ENCODE measurements around the gene MVP. TPM values are rescaled to one million over a fixed set of nuclear protein-coding genes. Genes with fewer than 3 reads are reported as not detected.
"Not testable (repeated sequence)": the region's sequence is repeated elsewhere in the genome, so short reads cannot be mapped to it uniquely, and the experiment has no call there.

Gene MVP
- total and polyA plus RNA-seq, 9 donors = 14.5 to 30.0 (median 19.6) TPM

- Histone ChIP-seq H3K27ac (ENCODE audit: low read length) (no peak overlapping the region), H3K27me3 (ENCODE audit: control insufficient read depth, insufficient read depth, low read length) (peaks cover 23% of the 10 kb centered on the region), H3K4me1 (ENCODE audit: control insufficient read depth, insufficient read depth, low read length) (peaks cover 7% of the 10 kb centered on the region), H3K36me3 (ENCODE audit: control insufficient read depth, insufficient read depth, low read length) (no peaks in the 10 kb centered on the region), H3K4me3 (ENCODE audit: low read length) (no peak overlapping the region), H3K9me3 (replicated peaks; ENCODE audit: control insufficient read depth, low read depth, low read length) (no peaks in the 10 kb centered on the region)
- WGBS (ENCODE audit: insufficient coverage) = 88% methylated on average over 11 of the region's 16 CpGs
- no peak for DNase-seq
Observed at GRCh38 chr16:29871822-29872546, 51.7 kb downstream of the MVP start.

DNA sequence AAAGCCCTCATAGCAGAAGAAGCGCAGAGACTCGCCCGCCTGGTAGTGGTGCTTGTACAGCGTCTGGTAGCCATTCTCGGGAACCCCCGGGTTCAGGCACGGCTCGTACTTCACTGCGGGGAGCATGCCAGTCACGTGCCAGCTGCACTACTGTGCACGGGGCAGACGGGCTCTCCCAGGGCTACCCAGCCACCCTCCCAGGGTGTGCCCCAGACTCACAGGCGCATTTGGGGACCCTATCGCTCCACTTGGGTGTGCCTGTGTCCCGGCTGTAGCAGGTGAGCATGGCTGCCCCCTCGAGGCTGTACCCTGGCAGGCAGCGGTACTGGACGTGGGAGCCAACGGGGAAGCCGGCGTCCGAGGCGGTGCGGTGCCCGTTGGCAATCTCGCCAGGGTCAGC lies 53.1 kb downstream of the MVP start:
- Histone ChIP-seq H3K9me3 (replicated peaks; ENCODE audit: control insufficient read depth, low read depth, low read length) (no peaks in the 10 kb centered on the region), H3K4me3 (ENCODE audit: low read length) (no peak overlapping the region), H3K27me3 (ENCODE audit: control insufficient read depth, insufficient read depth, low read length) (peaks cover 37% of the 10 kb centered on the region), H3K27ac (ENCODE audit: low read length) (no peak overlapping the region), H3K36me3 (ENCODE audit: control insufficient read depth, insufficient read depth, low read length) (no peaks in the 10 kb centered on the region), H3K4me1 (ENCODE audit: control insufficient read depth, insufficient read depth, low read length) (peaks cover 9% of the 10 kb centered on the region)
- DNase-seq = no peak
- WGBS (ENCODE audit: insufficient coverage) = 86% methylated on average over 26 of the region's 26 CpGs

GRCh38 chr16:29875206-29875605 lies 54.9 kb downstream of the MVP start:
- H3K4me3 ChIP-seq (ENCODE audit: low read length) = no peak overlapping the region
- 97% methylated on average over 3 of the region's 6 CpGs for WGBS (ENCODE audit: insufficient coverage)
- DNase-seq = no peak
- H3K36me3 ChIP-seq (ENCODE audit: control insufficient read depth, insufficient read depth, low read length) = no peaks in the 10 kb centered on the region
- peaks cover 37% of the 10 kb centered on the region for H3K27me3 ChIP-seq (ENCODE audit: control insufficient read depth, insufficient read depth, low read length)
- H3K9me3 ChIP-seq (replicated peaks; ENCODE audit: control insufficient read depth, low read depth, low read length) = no peaks in the 10 kb centered on the region
- no peak overlapping the region for H3K27ac ChIP-seq (ENCODE audit: low read length)
- H3K4me1 ChIP-seq (ENCODE audit: control insufficient read depth, insufficient read depth, low read length) = peaks cover 9% of the 10 kb centered on the region

DNA sequence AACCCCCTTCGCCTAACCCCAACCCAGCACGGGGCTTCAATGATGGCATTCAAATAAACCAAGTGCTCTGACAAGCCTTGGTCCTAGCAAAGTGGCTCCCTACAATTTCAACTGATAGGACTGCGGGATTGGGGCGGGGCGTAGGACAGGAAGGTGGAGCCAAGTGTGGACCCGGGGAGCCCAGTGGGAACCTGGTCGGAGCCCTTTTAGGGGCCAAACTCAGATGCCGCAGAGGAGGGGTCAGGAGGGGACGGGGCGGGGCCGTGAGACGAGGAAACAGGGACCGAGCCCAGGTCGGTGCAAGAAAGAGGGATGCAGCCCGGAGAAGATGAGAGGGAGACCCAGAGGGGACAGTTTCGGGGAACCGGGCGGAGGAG lies 55.9 kb downstream of the MVP start:
- Histone ChIP-seq H3K27ac (ENCODE audit: low read length) (no peak overlapping the region), H3K4me1 (ENCODE audit: control insufficient read depth, insufficient read depth, low read length) (peaks cover 9% of the 10 kb centered on the region), H3K36me3 (ENCODE audit: control insufficient read depth, insufficient read depth, low read length) (no peaks in the 10 kb centered on the region), H3K9me3 (replicated peaks; ENCODE audit: control insufficient read depth, low read depth, low read length) (no peaks in the 10 kb centered on the region), H3K4me3 (ENCODE audit: low read length) (no peak overlapping the region), H3K27me3 (ENCODE audit: control insufficient read depth, insufficient read depth, low read length) (peaks cover 37% of the 10 kb centered on the region)
- DNase-seq = no peak
- 7% methylated on average over 16 of the region's 18 CpGs for WGBS (ENCODE audit: insufficient coverage)

GRCh38 chr16:29876594-29877249 lies 56.5 kb downstream of the MVP start:
- Histone ChIP-seq H3K36me3 (ENCODE audit: control insufficient read depth, insufficient read depth, low read length) (no peaks in the 10 kb centered on the region), H3K27ac (ENCODE audit: low read length) (no peak overlapping the region), H3K4me1 (ENCODE audit: control insufficient read depth, insufficient read depth, low read length) (peaks cover 9% of the 10 kb centered on the region), H3K9me3 (replicated peaks; ENCODE audit: control insufficient read depth, low read depth, low read length) (no peaks in the 10 kb centered on the region), H3K27me3 (ENCODE audit: control insufficient read depth, insufficient read depth, low read length) (peaks cover 37% of the 10 kb centered on the region), H3K4me3 (ENCODE audit: low read length) (no peak overlapping the region)
- DNase-seq = no peak
- WGBS (ENCODE audit: insufficient coverage) = 4% methylated on average over 39 of the region's 45 CpGs

- Histone ChIP-seq H3K27ac (ENCODE audit: low read length) (no peak overlapping the region), H3K4me1 (ENCODE audit: control insufficient read depth, insufficient read depth, low read length) (peaks cover 9% of the 10 kb centered on the region), H3K27me3 (ENCODE audit: control insufficient read depth, insufficient read depth, low read length) (peaks cover 37% of the 10 kb centered on the region), H3K36me3 (ENCODE audit: control insufficient read depth, insufficient read depth, low read length) (no peaks in the 10 kb centered on the region), H3K9me3 (replicated peaks; ENCODE audit: control insufficient read depth, low read depth, low read length) (no peaks in the 10 kb centered on the region), H3K4me3 (ENCODE audit: low read length) (no peak overlapping the region)
- 5% methylated on average over 21 of the region's 28 CpGs for WGBS (ENCODE audit: insufficient coverage)
- no peak for DNase-seq
Observed at GRCh38 chr16:29877266-29877961, 57.2 kb downstream of the MVP start.

DNA sequence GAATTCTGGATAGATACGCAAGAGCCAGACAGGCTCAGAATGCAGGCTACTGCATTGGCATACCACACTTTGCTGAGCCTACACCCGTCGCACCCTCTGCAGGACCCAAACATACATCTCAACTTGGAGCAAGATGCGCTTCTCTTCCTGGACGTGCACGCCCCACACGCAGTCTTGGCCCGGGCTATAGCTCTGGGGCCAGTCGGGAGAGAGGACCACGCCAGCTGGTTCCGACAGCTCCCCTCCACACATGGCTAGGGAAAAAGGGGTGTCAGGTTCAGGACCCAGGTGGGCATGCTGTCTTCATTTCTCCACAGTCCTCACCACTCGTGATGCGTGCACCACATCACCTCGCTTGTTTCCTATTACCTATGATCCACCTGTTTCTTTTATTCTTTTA lies 57.9 kb downstream of the MVP start:
- no peak overlapping the region for H3K4me3 ChIP-seq (ENCODE audit: low read length)
- no peak for DNase-seq
- peaks cover 37% of the 10 kb centered on the region for H3K27me3 ChIP-seq (ENCODE audit: control insufficient read depth, insufficient read depth, low read length)
- WGBS (ENCODE audit: insufficient coverage) = 91% methylated on average over 3 of the region's 14 CpGs
- H3K9me3 ChIP-seq (replicated peaks; ENCODE audit: control insufficient read depth, low read depth, low read length) = no peaks in the 10 kb centered on the region
- H3K27ac ChIP-seq (ENCODE audit: low read length) = no peak overlapping the region
- H3K36me3 ChIP-seq (ENCODE audit: control insufficient read depth, insufficient read depth, low read length) = no peaks in the 10 kb centered on the region
- H3K4me1 ChIP-seq (ENCODE audit: control insufficient read depth, insufficient read depth, low read length) = peaks cover 9% of the 10 kb centered on the region

- 83% methylated on average over 1 of the region's 3 CpGs for WGBS (ENCODE audit: insufficient coverage)
Observed at GRCh38 chr16:29881050-29881449, 60.8 kb downstream of the MVP start.

GRCh38 chr16:29883987-29884386 lies 63.7 kb downstream of the MVP start:
- no peak overlapping the region for H3K27ac ChIP-seq (ENCODE audit: low read length)
- 69% methylated on average over 6 of the region's 6 CpGs for WGBS (ENCODE audit: insufficient coverage)

More at GRCh38 chr16:29881050-29881449, 60.8 kb downstream of the MVP start:
- H3K4me1 ChIP-seq (ENCODE audit: control insufficient read depth, insufficient read depth, low read length) = peaks cover 9% of the 10 kb centered on the region
- no peaks in the 10 kb centered on the region for H3K36me3 ChIP-seq (ENCODE audit: control insufficient read depth, insufficient read depth, low read length)
- no peaks in the 10 kb centered on the region for H3K9me3 ChIP-seq (replicated peaks; ENCODE audit: control insufficient read depth, low read depth, low read length)
- H3K27me3 ChIP-seq (ENCODE audit: control insufficient read depth, insufficient read depth, low read length) = peaks cover 23% of the 10 kb centered on the region
- DNase-seq = no peak
- no peak overlapping the region for H3K4me3 ChIP-seq (ENCODE audit: low read length)
- H3K27ac ChIP-seq (ENCODE audit: low read length) = no peak overlapping the region

GRCh38 chr16:29889372-29889771 lies 69.1 kb downstream of the MVP start:
- H3K27me3 ChIP-seq (ENCODE audit: control insufficient read depth, insufficient read depth, low read length); H3K27ac ChIP-seq (ENCODE audit: low read length); H3K36me3 ChIP-seq (ENCODE audit: control insufficient read depth, insufficient read depth, low read length); DNase-seq; H3K9me3 ChIP-seq (replicated peaks; ENCODE audit: control insufficient read depth, low read depth, low read length); H3K4me3 ChIP-seq (ENCODE audit: low read length); H3K4me1 ChIP-seq (ENCODE audit: control insufficient read depth, insufficient read depth, low read length): not testable (repeated sequence)
- WGBS (ENCODE audit: insufficient coverage) = 80% methylated on average over 1 of the region's 3 CpGs

More at GRCh38 chr16:29883987-29884386, 63.7 kb downstream of the MVP start:
- DNase-seq = no peak
- Histone ChIP-seq H3K27me3 (ENCODE audit: control insufficient read depth, insufficient read depth, low read length) (no peaks in the 10 kb centered on the region), H3K4me3 (ENCODE audit: low read length) (no peak overlapping the region), H3K4me1 (ENCODE audit: control insufficient read depth, insufficient read depth, low read length) (no peaks in the 10 kb centered on the region), H3K9me3 (replicated peaks; ENCODE audit: control insufficient read depth, low read depth, low read length) (no peaks in the 10 kb centered on the region), H3K36me3 (ENCODE audit: control insufficient read depth, insufficient read depth, low read length) (no peaks in the 10 kb centered on the region)

Measured in muscle of leg (tissue), 11 donors.